Fibroblast of lung (primary cell): ENCODE data around the gene PHLDB1. TPM values are rescaled to one million over a fixed set of nuclear protein-coding genes. Genes with fewer than 3 reads are reported as not detected.

Experiments used
- DNase-seq, 2 donors: peaks; one replicate each; pipeline versions ENCODE4 v3.0.0 to v3.0.0-alpha.2; 2010; ENCODE audit warnings: low read depth in 2 of 2
- H2AFZ ChIP-seq: 2 replicates; pipeline ENCODE4 v1.5.1; 2012; ENCODE audit warnings: low read length, control low read depth, inconsistent platforms
- H3K27ac ChIP-seq: 2 replicates; pipeline ENCODE4 v1.5.1; 2011; ENCODE audit warnings: low read length, control low read depth; ENCODE audit not compliant: insufficient read depth
- H3K27me3 ChIP-seq: 2 replicates; pipeline ENCODE4 v1.5.1; 2011; ENCODE audit warnings: mild to moderate bottlenecking, low read length; ENCODE audit not compliant: control insufficient read depth, insufficient read depth
- H3K36me3 ChIP-seq: 2 replicates; pipeline ENCODE4 v1.5.1; 2011; ENCODE audit warnings: low read length; ENCODE audit not compliant: control insufficient read depth, insufficient read depth
- H3K4me1 ChIP-seq: 2 replicates; pipeline ENCODE4 v1.5.1; 2011; ENCODE audit warnings: low read length; ENCODE audit not compliant: control insufficient read depth, insufficient read depth; ENCODE audit errors: extremely low read depth
- H3K4me2 ChIP-seq: 2 replicates; pipeline ENCODE4 v1.5.1; 2011; ENCODE audit warnings: low read length, control low read depth; ENCODE audit not compliant: insufficient read depth; ENCODE audit errors: extremely low read depth
- H3K4me3 ChIP-seq, 4 experiments: fragments of 200-600 bp in 1 of 4; sonication (generic) in 1 of 4; replicated peaks in 1 of 4; 2 replicates each; pipeline ENCODE4 v1.5.1; 2011 to 2016; ENCODE audit warnings: low read length in 4 of 4, low read depth in 3 of 4, mild to moderate bottlenecking in 3 of 4, control low read depth in 2 of 4, inconsistent platforms in 1 of 4, mixed read lengths in 1 of 4; ENCODE audit not compliant: insufficient read depth in 1 of 4; ENCODE audit errors: control extremely low read depth in 1 of 4
- H3K79me2 ChIP-seq: 2 replicates; pipeline ENCODE4 v1.5.1; 2012; ENCODE audit warnings: mild to moderate bottlenecking, low read length, inconsistent platforms; ENCODE audit not compliant: control insufficient read depth, insufficient read depth
- H3K9ac ChIP-seq: 2 replicates; pipeline ENCODE4 v1.5.1; 2011; ENCODE audit warnings: mild to moderate bottlenecking, low read length, control low read depth; ENCODE audit not compliant: insufficient read depth
- H3K9me3 ChIP-seq: 2 replicates; pipeline ENCODE4 v1.5.1; 2012; ENCODE audit warnings: low read depth, low read length; ENCODE audit not compliant: control insufficient read depth, insufficient read depth
- H4K20me1 ChIP-seq: 2 replicates; pipeline ENCODE4 v1.5.1; 2011; ENCODE audit warnings: low read length; ENCODE audit not compliant: control insufficient read depth, insufficient read depth; ENCODE audit errors: extremely low read depth
- CTCF ChIP-seq, 2 donors: IDR thresholded peaks in 1 of 2; conservative IDR thresholded peaks in 1 of 2; 1 replicate in 1 of 2; 2 replicates in 1 of 2; pipeline ENCODE4 v1.5.1; 2011 to 2012; ENCODE audit warnings: low read length in 2 of 2, control low read depth in 1 of 2, inconsistent platforms in 1 of 2, low read depth in 1 of 2, mild to moderate bottlenecking in 1 of 2
- EZH2 ChIP-seq: IDR thresholded peaks from 2 replicates; pipeline ENCODE4 v1.5.1; 2012; ENCODE audit warnings: low read length, control low read depth, mild to moderate bottlenecking; ENCODE audit errors: missing control alignments
- polyA plus RNA-seq, 2 donors: library from polyadenylated mRNA; depleted of rRNA in 1 of 2; stranded (reverse) in 1 of 2; unstranded in 1 of 2; fragments of >200 nt; gene quantifications; 2 replicates each; pipeline ENCODE4 v1.2.1, GENCODE V29; 2011 to 2012; ENCODE audit warnings: missing spikeins in 1 of 2
- total RNA-seq: library from RNA; depleted of rRNA; stranded (reverse); fragments of >200 nt; gene quantifications from 2 replicates; pipeline ENCODE4 v1.2.1, GENCODE V29; 2014

PHLDB1 gene
- total and polyA plus RNA-seq, 2 donors (not counting 1 experiment from before 2014, with no cell fraction given), result 51.4 to 59.0 TPM

- H3K27ac ChIP-seq, result no peak overlapping the region
- H2AFZ ChIP-seq, result peak overlapping the region; percentile 75
- peak overlapping the region; percentile 50 for H3K9ac ChIP-seq
- H3K9me3 ChIP-seq, result no peaks in the 10 kb centered on the region
- DNase-seq, result no peak
- peak overlapping the region; percentile 64 for H3K4me2 ChIP-seq
- no peaks in the 10 kb centered on the region for H4K20me1 ChIP-seq
- peak overlapping the region in 1 of 4 experiments; percentile 10 for H3K4me3 ChIP-seq
- no peaks in the 10 kb centered on the region for H3K36me3 ChIP-seq
- TF ChIP-seq EZH2, result no peak
- TF ChIP-seq CTCF (conservative IDR thresholded peaks at IDR 0.05 in 1 of 2, IDR thresholded peaks at IDR 0.05 in 1 of 2; ENCODE audit: low read depth in 1 of 2, low read length in 2 of 2), result no peak
- H3K4me1 ChIP-seq, result peaks cover 12% of the 10 kb centered on the region
- H3K27me3 ChIP-seq, result peaks cover 7% of the 10 kb centered on the region
- H3K79me2 ChIP-seq, result no peaks in the 10 kb centered on the region
These were observed 82.1 kb downstream of the PHLDB1 start for GRCh38 chr11:118689503-118689851.

GRCh38 chr11:118689852-118690552 is 82.6 kb downstream of the PHLDB1 start:
- Histone ChIP-seq H4K20me1 (no peaks in the 10 kb centered on the region), H3K79me2 (no peaks in the 10 kb centered on the region), H3K4me3 (peak overlapping the region; percentile 31 to 58 (median 46)), H3K27me3 (peaks cover 6% of the 10 kb centered on the region), H3K9ac (peak overlapping the region; percentile 50), H3K36me3 (no peaks in the 10 kb centered on the region), H3K4me1 (peaks cover 12% of the 10 kb centered on the region), H3K4me2 (peak overlapping the region; percentile 71), H3K27ac (peak overlapping the region; percentile 57), H3K9me3 (no peaks in the 10 kb centered on the region), H2AFZ (peak overlapping the region; percentile 91)
- peak; percentile 84 to 93 for DNase-seq
- no peak for TF ChIP-seq EZH2
- TF ChIP-seq CTCF (conservative IDR thresholded peaks at IDR 0.05 in 1 of 2, IDR thresholded peaks at IDR 0.05 in 1 of 2; ENCODE audit: low read depth in 1 of 2, low read length in 2 of 2), result peak; percentile 66 to 77

GRCh38 chr11:118690553-118691304 is 83.3 kb downstream of the PHLDB1 start:
- Histone ChIP-seq H4K20me1 (no peaks in the 10 kb centered on the region), H2AFZ (peak overlapping the region; percentile 83), H3K27me3 (no peaks in the 10 kb centered on the region), H3K9ac (no peak overlapping the region), H3K4me3 (no peak overlapping the region), H3K79me2 (no peaks in the 10 kb centered on the region), H3K36me3 (no peaks in the 10 kb centered on the region), H3K4me2 (peak overlapping the region; percentile 71), H3K9me3 (no peaks in the 10 kb centered on the region), H3K27ac (no peak overlapping the region), H3K4me1 (peaks cover 12% of the 10 kb centered on the region)
- no peak for TF ChIP-seq EZH2
- no peak for TF ChIP-seq CTCF (conservative IDR thresholded peaks at IDR 0.05 in 1 of 2, IDR thresholded peaks at IDR 0.05 in 1 of 2; ENCODE audit: low read depth in 1 of 2, low read length in 2 of 2)
- no peak for DNase-seq
